ENCODE measurements around the gene ID4.
"Not testable (repeated sequence)": the region's sequence is repeated elsewhere in the genome, so short reads cannot be mapped to it uniquely, and the experiment has no call there.

Gene ID4

DNA sequence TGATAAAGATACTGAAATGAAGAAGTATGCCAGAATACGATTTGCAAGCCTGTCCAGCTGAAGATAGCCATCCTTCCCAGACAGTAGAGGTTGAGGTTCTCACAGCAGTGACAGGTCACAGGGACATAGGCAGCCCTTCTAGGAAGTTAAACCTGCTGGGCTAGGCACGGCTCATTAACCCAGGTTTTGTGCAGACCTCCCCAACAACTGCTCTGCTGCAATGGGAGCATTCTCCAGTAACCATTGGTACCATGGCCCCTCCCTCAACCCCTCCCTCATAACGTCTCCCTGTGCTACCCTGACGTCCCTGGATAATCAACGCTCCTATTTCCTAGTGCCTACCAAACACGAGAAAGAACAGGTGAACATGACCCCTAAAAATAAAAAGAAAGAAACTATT, 15.8 kb downstream of the ID4 start:
- Histone ChIP-seq H3K9me3 (ENCODE audit: control insufficient read depth, insufficient read depth, low read depth, low read length) (no peaks in the 10 kb centered on the region), H3K4me1 (ENCODE audit: control insufficient read depth, insufficient read depth, low read length) (peaks cover 13% of the 10 kb centered on the region), H3K27ac (ENCODE audit: extremely low read depth, low read depth, low read length) (no peak overlapping the region), H3K4me3 (ENCODE audit: low read depth, low read length) (no peak overlapping the region), H3K36me3 (ENCODE audit: control insufficient read depth in 2 of 2, insufficient read depth in 1 of 2, low read length in 2 of 2) (no peaks in the 10 kb centered on the region)
- CTCF ChIA-PET: interaction anchor here (1.3 to 2.8 kb wide), 3 partner anchors 185 to 829 kb away, joined by 6 to 11 read pairs (median 8); no protein-coding TSS in a partner anchor
- TF ChIP-seq ZFP41 (tag by site-specific recombination; IDR thresholded peaks at IDR 0.05; ENCODE audit: borderline replicate concordance): no peak
- no peak for TF ChIP-seq YY2 (tag by site-specific recombination; IDR thresholded peaks at IDR 0.05)
- no peak for TF ChIP-seq ZNF555 (tag by site-specific recombination; conservative IDR thresholded peaks at IDR 0.05)
- POLR2A ChIA-PET: interaction anchor here (8.5 kb wide), 1 partner anchor 15 kb away, joined by 73 read pairs; the partner anchor contains the start of gene ID4

DNA sequence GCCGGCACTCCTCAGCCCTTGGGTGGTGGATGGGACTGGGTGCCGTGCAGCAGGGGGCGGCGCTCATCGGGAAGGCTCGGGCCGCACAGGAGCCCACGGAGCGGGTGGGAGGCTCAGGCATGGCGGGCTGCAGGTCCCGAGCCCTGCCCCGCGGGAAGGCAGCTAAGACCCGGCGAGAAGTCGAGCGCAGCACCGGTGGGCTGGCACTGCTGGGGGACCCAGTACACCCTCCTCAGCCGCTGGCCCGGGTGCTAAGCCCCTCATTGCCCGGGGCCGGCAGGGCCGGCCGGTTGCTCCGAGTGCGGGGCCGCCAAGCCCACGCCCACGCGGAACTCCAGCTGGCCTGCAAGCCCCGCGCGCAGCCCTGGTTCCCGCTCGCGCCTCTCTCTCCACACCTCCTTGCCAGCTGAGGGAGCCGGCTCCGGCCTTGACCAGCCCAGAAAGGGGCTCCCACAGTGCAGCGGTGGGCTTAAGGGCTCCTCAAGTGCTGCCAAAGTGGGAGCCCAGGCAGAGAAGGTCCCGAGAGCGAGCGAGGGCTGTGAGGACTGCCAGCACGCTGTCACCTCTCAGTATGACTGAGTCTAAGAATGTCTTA, 17.3 kb downstream of the ID4 start:
- peaks cover 13% of the 10 kb centered on the region for H3K4me1 ChIP-seq (ENCODE audit: control insufficient read depth, insufficient read depth, low read length)
- H3K36me3 ChIP-seq (ENCODE audit: control insufficient read depth in 2 of 2, insufficient read depth in 1 of 2, low read length in 2 of 2); POLR2A ChIA-PET; H3K4me3 ChIP-seq (ENCODE audit: low read depth, low read length); H3K27ac ChIP-seq (ENCODE audit: extremely low read depth, low read depth, low read length); H3K9me3 ChIP-seq (ENCODE audit: control insufficient read depth, insufficient read depth, low read depth, low read length): not testable (repeated sequence)
- CTCF ChIA-PET: interaction anchor here (0.6 to 1.2 kb wide), 5 partner anchors 11 to 1106 kb away, joined by 3 read pairs; no protein-coding TSS in a partner anchor

DNA sequence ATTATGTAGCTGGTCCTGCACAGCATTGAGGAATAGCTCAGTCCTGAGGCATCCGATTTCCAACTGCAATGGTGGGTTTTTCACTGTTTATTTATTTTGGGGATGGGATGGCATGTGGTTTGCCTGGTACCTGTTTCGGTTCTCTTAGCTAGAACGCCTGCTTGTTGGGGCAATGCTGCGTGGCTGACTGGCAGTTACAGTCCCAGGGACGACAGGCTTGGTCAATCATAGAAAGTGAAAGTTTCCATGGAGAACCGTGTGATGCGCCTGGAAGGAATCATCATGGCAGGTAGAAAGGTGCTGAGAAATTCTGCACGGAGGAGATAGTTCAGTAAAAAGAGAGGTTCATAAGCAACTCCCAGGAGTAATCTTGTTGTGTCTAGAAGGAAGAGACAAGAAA, 18.4 kb downstream of the ID4 start:
- ChIA-PET CTCF (no interaction called here), POLR2A (no interaction called here)
- H3K4me1 ChIP-seq (ENCODE audit: control insufficient read depth, insufficient read depth, low read length): peaks cover 11% of the 10 kb centered on the region
- H3K27ac ChIP-seq (ENCODE audit: extremely low read depth, low read depth, low read length): no peak overlapping the region
- H3K9me3 ChIP-seq (ENCODE audit: control insufficient read depth, insufficient read depth, low read depth, low read length): no peaks in the 10 kb centered on the region
- no peak for TF ChIP-seq ZNF621 (tag by site-specific recombination; IDR thresholded peaks at IDR 0.05)
- TF ChIP-seq ZNF26 (tag by site-specific recombination; IDR thresholded peaks at IDR 0.05): no peak
- no peak for TF ChIP-seq ZFP41 (tag by site-specific recombination; IDR thresholded peaks at IDR 0.05; ENCODE audit: borderline replicate concordance)
- TF ChIP-seq YY2 (tag by site-specific recombination; IDR thresholded peaks at IDR 0.05): no peak
- H3K36me3 ChIP-seq (ENCODE audit: control insufficient read depth in 2 of 2, insufficient read depth in 1 of 2, low read length in 2 of 2): no peaks in the 10 kb centered on the region
- no peak overlapping the region for H3K4me3 ChIP-seq (ENCODE audit: low read depth, low read length)

DNA sequence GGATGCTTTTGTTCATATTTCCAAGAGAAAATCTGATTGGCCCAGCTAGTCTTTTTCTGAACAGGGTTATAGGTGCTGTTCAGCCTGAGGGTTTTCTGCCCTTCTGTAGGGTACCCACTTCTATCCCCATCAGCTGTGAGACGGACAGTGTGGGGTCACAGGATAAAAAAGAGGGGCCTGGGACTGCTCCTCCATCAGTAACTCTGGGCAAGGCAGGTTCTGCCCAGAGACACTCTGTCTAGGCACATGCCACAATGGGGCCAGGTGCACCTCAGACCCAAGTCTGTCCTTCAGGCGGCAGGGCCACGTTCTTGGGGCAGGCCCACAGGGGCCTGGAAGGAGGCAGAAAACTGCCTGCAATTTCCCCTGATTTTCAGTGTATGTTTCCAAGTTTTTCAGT, 20.0 kb downstream of the ID4 start:
- TF ChIP-seq, protein P1, sequence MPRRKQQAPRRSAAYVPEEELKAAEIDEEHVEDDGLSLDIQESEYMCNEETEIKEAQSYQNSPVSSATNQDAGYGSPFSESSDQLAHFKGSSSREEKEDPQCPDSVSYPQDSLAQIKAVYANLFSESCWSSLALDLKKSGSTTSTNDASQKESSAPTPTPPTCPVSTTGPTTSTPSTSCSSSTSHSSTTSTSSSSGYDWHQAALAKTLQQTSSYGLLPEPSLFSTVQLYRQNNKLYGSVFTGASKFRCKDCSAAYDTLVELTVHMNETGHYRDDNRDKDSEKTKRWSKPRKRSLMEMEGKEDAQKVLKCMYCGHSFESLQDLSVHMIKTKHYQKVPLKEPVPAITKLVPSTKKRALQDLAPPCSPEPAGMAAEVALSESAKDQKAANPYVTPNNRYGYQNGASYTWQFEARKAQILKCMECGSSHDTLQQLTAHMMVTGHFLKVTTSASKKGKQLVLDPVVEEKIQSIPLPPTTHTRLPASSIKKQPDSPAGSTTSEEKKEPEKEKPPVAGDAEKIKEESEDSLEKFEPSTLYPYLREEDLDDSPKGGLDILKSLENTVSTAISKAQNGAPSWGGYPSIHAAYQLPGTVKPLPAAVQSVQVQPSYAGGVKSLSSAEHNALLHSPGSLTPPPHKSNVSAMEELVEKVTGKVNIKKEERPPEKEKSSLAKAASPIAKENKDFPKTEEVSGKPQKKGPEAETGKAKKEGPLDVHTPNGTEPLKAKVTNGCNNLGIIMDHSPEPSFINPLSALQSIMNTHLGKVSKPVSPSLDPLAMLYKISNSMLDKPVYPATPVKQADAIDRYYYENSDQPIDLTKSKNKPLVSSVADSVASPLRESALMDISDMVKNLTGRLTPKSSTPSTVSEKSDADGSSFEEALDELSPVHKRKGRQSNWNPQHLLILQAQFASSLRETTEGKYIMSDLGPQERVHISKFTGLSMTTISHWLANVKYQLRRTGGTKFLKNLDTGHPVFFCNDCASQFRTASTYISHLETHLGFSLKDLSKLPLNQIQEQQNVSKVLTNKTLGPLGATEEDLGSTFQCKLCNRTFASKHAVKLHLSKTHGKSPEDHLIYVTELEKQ (tag by site-specific recombination; IDR thresholded peaks at IDR 0.05; ENCODE audit: borderline replicate concordance): no peak
- TF ChIP-seq, protein P2, sequence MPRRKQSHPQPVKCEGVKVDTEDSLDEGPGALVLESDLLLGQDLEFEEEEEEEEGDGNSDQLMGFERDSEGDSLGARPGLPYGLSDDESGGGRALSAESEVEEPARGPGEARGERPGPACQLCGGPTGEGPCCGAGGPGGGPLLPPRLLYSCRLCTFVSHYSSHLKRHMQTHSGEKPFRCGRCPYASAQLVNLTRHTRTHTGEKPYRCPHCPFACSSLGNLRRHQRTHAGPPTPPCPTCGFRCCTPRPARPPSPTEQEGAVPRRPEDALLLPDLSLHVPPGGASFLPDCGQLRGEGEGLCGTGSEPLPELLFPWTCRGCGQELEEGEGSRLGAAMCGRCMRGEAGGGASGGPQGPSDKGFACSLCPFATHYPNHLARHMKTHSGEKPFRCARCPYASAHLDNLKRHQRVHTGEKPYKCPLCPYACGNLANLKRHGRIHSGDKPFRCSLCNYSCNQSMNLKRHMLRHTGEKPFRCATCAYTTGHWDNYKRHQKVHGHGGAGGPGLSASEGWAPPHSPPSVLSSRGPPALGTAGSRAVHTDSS (tag by site-specific recombination; IDR thresholded peaks at IDR 0.05): no peak
- TF ChIP-seq SP7 (tag by site-specific recombination; IDR thresholded peaks at IDR 0.05) (no peak), ZBTB20 (tag by site-specific recombination; IDR thresholded peaks at IDR 0.05) (no peak), ZNF555 (tag by site-specific recombination; conservative IDR thresholded peaks at IDR 0.05) (no peak), ZNF776 (tag by site-specific recombination; IDR thresholded peaks at IDR 0.05; ENCODE audit: borderline replicate concordance) (no peak)
- ChIA-PET POLR2A (no interaction called here), CTCF (no interaction called here)
- H3K4me3 ChIP-seq (ENCODE audit: low read depth, low read length): no peak overlapping the region
- no peak overlapping the region for H3K27ac ChIP-seq (ENCODE audit: extremely low read depth, low read depth, low read length)
- no peaks in the 10 kb centered on the region for H3K9me3 ChIP-seq (ENCODE audit: control insufficient read depth, insufficient read depth, low read depth, low read length)
- no peaks in the 10 kb centered on the region for H3K4me1 ChIP-seq (ENCODE audit: control insufficient read depth, insufficient read depth, low read length)
- no peaks in the 10 kb centered on the region for H3K36me3 ChIP-seq (ENCODE audit: control insufficient read depth in 2 of 2, insufficient read depth in 1 of 2, low read length in 2 of 2)
